Astrocyte (in vitro differentiated cells and primary cell): ENCODE data around the gene C4orf51. TPM values are rescaled to one million over a fixed set of nuclear protein-coding genes. Genes with fewer than 3 reads are reported as not detected.
A peak's percentile ranks its signal among the peaks of the same experiment; 100 is the strongest.

ENCODE experiments used
- DNase-seq: peaks from one replicate; pipeline ENCODE4 v3.0.0-alpha.2; 2010; ENCODE audit warnings: low read depth
- FAIRE-seq: peaks from 2 replicates; lab custom pipeline; 2011; peaks lifted over from hg19 to GRCh38; lab: Jason Lieb, UNC
- H2AFZ ChIP-seq: 2 replicates; pipeline ENCODE4 v1.6.0; 2012; ENCODE audit warnings: low read depth, low read length, inconsistent platforms
- H3K27ac ChIP-seq: 2 replicates; pipeline ENCODE4 v1.5.1; 2011; ENCODE audit warnings: low read depth, low read length, inconsistent platforms
- H3K27me3 ChIP-seq: 2 replicates; pipeline ENCODE4 v1.6.0; 2011; ENCODE audit warnings: low read length, inconsistent platforms; ENCODE audit not compliant: insufficient read depth
- H3K36me3 ChIP-seq: 2 replicates; pipeline ENCODE4 v1.5.1; 2011; ENCODE audit warnings: low read length, inconsistent platforms; ENCODE audit not compliant: insufficient read depth
- H3K4me1 ChIP-seq: 2 replicates; pipeline ENCODE4 v1.5.1; 2011; ENCODE audit warnings: low read length, inconsistent platforms; ENCODE audit not compliant: insufficient read depth
- H3K4me2 ChIP-seq: 2 replicates; pipeline ENCODE4 v1.6.0; 2012; ENCODE audit warnings: low read length, inconsistent platforms
- H3K4me3 ChIP-seq: 2 replicates; pipeline ENCODE4 v1.5.1; 2011; ENCODE audit warnings: low read depth, mild to moderate bottlenecking, low read length, inconsistent platforms; ENCODE audit not compliant: insufficient read depth
- H3K79me2 ChIP-seq: 2 replicates; pipeline ENCODE4 v1.6.0; 2012; ENCODE audit warnings: mild to moderate bottlenecking, low read length, inconsistent platforms; ENCODE audit not compliant: insufficient read depth
- H3K9ac ChIP-seq: 2 replicates; pipeline ENCODE4 v1.6.0; 2012; ENCODE audit warnings: mild to moderate bottlenecking, low read length, inconsistent platforms
- H3K9me3 ChIP-seq: 2 replicates; pipeline ENCODE4 v1.5.1; 2012; ENCODE audit warnings: low read depth, mild to moderate bottlenecking, low read length, inconsistent platforms; ENCODE audit not compliant: insufficient read depth
- H4K20me1 ChIP-seq: 2 replicates; pipeline ENCODE4 v1.6.0; 2012; ENCODE audit warnings: low read length, inconsistent platforms; ENCODE audit not compliant: insufficient read depth
- H3K27ac Mint-ChIP-seq: one replicate; pipeline ENCODE4 v1.8.0; 2021; ENCODE audit warnings: mild to moderate bottlenecking, mixed read lengths; ENCODE audit not compliant: unreplicated experiment
- H3K27me3 Mint-ChIP-seq: one replicate; pipeline ENCODE4 v1.8.0; 2021; ENCODE audit warnings: low read depth, mixed read lengths; ENCODE audit not compliant: unreplicated experiment
- H3K36me3 Mint-ChIP-seq: one replicate; pipeline ENCODE4 v1.8.0; 2021; ENCODE audit warnings: low read depth, mixed read lengths; ENCODE audit not compliant: unreplicated experiment
- H3K4me1 Mint-ChIP-seq: one replicate; pipeline ENCODE4 v1.8.0; 2021; ENCODE audit warnings: low read depth, mixed read lengths; ENCODE audit not compliant: unreplicated experiment
- H3K4me3 Mint-ChIP-seq: one replicate; pipeline ENCODE4 v1.8.0; 2021; ENCODE audit warnings: mild to moderate bottlenecking, moderate library complexity, mixed read lengths; ENCODE audit not compliant: unreplicated experiment
- H3K9me3 Mint-ChIP-seq: one replicate; pipeline ENCODE4 v1.8.0; 2021; ENCODE audit warnings: mild to moderate bottlenecking, mixed read lengths; ENCODE audit not compliant: unreplicated experiment
- EZH2 ChIP-seq: IDR thresholded peaks from 2 replicates; pipeline ENCODE4 v1.6.1; 2012; ENCODE audit warnings: mild to moderate bottlenecking, low read length, inconsistent platforms; ENCODE audit not compliant: insufficient read depth
- total RNA-seq: library from RNA; stranded (reverse); gene quantifications from 2 replicates; pipeline ENCODE4 v1.2.1, GENCODE V29; 2021
- TF ChIP-seq, protein P1 (sequence below): IDR thresholded peaks from 2 replicates; pipeline ENCODE4 v1.5.1; 2011; ENCODE audit warnings: low read depth, mild to moderate bottlenecking, inconsistent platforms, low read length, moderate library complexity; ENCODE audit not compliant: insufficient read depth

Gene C4orf51
- total RNA-seq, 1 donor from 2014 or later: not detected

DNA sequence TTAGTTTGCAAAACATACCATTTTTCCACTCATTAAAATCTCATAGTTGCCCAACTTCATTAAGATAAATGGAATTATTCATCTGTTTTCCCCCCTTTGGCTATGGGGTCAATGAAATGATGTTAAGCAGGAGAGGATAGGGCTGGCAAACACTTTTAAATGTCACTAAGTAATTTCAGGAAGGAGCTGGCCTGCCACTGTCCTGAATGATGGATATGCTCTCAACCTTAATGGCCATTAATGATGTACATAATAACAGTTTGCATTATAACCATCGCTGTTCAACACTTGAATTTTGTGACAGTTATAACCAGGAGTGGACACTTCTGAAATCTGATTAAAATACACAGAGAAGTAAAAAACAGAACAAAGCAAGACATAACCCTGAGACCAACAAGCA, 77.2 kb downstream of the C4orf51 start:
- Histone ChIP-seq H3K9ac (no peak overlapping the region), H3K27me3 (no peaks in the 10 kb centered on the region), H3K4me1 (no peaks in the 10 kb centered on the region), H3K9me3 (no peaks in the 10 kb centered on the region), H2AFZ (no peak overlapping the region), H3K27ac (no peak overlapping the region), H3K4me3 (no peak overlapping the region), H4K20me1 (peaks cover 4% of the 10 kb centered on the region), H3K4me2 (no peak overlapping the region), H3K36me3 (peaks cover 19% of the 10 kb centered on the region), H3K79me2 (no peaks in the 10 kb centered on the region)
- FAIRE-seq (no peak), DNase-seq (no peak)
- H3K4me3 Mint-ChIP-seq: no peak overlapping the region
- H3K4me1 Mint-ChIP-seq: peaks cover 11% of the 10 kb centered on the region
- no peaks in the 10 kb centered on the region for H3K27me3 Mint-ChIP-seq
- no peak for TF ChIP-seq EZH2
- TF ChIP-seq, protein P1, sequence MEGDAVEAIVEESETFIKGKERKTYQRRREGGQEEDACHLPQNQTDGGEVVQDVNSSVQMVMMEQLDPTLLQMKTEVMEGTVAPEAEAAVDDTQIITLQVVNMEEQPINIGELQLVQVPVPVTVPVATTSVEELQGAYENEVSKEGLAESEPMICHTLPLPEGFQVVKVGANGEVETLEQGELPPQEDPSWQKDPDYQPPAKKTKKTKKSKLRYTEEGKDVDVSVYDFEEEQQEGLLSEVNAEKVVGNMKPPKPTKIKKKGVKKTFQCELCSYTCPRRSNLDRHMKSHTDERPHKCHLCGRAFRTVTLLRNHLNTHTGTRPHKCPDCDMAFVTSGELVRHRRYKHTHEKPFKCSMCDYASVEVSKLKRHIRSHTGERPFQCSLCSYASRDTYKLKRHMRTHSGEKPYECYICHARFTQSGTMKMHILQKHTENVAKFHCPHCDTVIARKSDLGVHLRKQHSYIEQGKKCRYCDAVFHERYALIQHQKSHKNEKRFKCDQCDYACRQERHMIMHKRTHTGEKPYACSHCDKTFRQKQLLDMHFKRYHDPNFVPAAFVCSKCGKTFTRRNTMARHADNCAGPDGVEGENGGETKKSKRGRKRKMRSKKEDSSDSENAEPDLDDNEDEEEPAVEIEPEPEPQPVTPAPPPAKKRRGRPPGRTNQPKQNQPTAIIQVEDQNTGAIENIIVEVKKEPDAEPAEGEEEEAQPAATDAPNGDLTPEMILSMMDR: no peak
- peaks cover 1% of the 10 kb centered on the region for H3K9me3 Mint-ChIP-seq
- H3K27ac Mint-ChIP-seq: no peak overlapping the region
- peaks cover 28% of the 10 kb centered on the region for H3K36me3 Mint-ChIP-seq

DNA sequence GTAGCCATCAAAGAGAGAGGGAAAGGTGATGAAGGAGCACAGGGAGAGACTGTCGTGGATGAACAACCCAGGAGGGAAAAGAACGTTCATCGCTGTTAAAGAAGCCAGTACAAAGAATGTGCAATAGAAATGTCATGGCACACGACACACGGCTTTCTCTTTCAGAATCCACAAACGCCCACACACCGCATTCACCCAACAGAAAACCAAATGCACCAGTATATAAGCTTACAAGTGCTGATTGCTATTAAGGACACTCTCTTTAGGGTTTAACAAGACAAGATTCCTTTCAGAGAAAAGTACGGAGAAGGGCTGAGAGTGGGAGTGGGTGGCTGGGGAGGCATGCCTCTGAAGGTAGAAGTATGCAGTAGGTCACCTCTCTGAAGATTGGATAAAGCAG, 80.2 kb downstream of the C4orf51 start:
- no peak overlapping the region for H3K27ac ChIP-seq
- FAIRE-seq (no peak), DNase-seq (no peak)
- H3K4me3 ChIP-seq: no peak overlapping the region
- no peak overlapping the region for H3K4me3 Mint-ChIP-seq
- no peak overlapping the region for H3K4me2 ChIP-seq
- H3K4me1 Mint-ChIP-seq: peaks cover 11% of the 10 kb centered on the region
- H4K20me1 ChIP-seq: peaks cover 4% of the 10 kb centered on the region
- H3K9ac ChIP-seq: no peak overlapping the region
- H3K36me3 Mint-ChIP-seq: peaks cover 47% of the 10 kb centered on the region
- no peaks in the 10 kb centered on the region for H3K79me2 ChIP-seq
- H3K27me3 ChIP-seq: no peaks in the 10 kb centered on the region
- H3K36me3 ChIP-seq: peaks cover 31% of the 10 kb centered on the region
- H3K9me3 ChIP-seq: no peaks in the 10 kb centered on the region
- H2AFZ ChIP-seq: no peak overlapping the region
- H3K27ac Mint-ChIP-seq: peak overlapping the region; percentile 56
- TF ChIP-seq, protein P1: no peak
- no peak for TF ChIP-seq EZH2
- H3K27me3 Mint-ChIP-seq: no peaks in the 10 kb centered on the region
- H3K9me3 Mint-ChIP-seq: peaks cover 1% of the 10 kb centered on the region
- no peaks in the 10 kb centered on the region for H3K4me1 ChIP-seq

DNA sequence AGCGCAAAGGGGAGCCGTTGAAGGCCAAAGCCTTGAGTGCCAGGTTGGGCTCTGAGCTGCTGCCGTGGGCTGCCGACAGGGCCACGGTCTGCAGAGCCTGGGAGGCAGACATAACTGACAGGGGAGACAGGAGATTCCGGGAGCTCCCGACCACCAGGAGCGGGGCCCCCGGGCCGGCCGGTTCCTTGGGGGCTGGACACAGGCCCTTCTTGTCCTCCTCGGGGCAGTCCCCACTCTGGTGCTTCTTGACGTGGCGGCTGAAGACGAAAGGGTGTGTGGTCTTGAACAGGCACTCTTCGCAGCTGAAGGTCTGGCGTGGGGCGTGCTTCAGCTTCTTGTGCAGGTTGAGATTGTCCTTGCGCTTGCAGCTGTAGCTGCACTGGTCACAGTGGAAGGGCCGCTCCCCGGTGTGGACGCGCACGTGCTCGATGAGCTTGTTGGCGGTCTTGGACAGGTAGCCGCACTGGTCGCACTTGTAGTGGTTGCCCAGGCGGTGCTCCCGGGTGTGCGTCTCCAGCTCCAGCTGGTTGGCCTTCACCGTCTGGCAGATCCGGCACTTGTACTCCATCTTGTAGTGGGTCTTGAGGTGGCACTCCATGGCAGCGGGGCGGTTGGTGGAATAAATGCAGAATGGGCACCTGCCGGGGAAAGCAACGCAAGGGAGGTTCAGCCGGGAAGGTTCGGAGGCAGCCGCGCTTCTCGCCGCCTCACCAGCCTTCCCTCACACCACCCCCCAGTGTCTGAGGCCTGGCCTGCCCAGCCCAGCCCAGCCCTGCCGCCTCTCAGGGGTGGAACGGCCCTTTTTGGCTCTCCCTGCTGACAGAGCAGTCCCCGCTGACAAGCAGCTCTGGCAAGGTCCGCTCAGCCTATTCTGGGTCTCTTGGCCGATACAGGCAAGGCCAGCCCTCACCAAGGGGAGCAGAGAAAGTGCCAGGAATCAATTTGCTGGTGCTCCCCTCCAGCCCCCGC, 81.3 kb downstream of the C4orf51 start:
- H3K4me1 Mint-ChIP-seq: peaks cover 3% of the 10 kb centered on the region

More for the DNA sequence above, 81.3 kb downstream of the C4orf51 start:
- no peak for DNase-seq
- Mint-ChIP-seq H3K27ac (no peak overlapping the region), H3K4me3 (no peak overlapping the region), H3K27me3 (no peaks in the 10 kb centered on the region), H3K36me3 (peaks cover 48% of the 10 kb centered on the region), H3K9me3 (peaks cover 1% of the 10 kb centered on the region)
- no peak overlapping the region for H3K9ac ChIP-seq
- H3K4me1 ChIP-seq: peaks cover 5% of the 10 kb centered on the region
- no peak overlapping the region for H2AFZ ChIP-seq
- no peaks in the 10 kb centered on the region for H3K79me2 ChIP-seq
- H3K4me2 ChIP-seq: no peak overlapping the region
- TF ChIP-seq, protein P1: no peak
- TF ChIP-seq EZH2: no peak
- peaks cover 33% of the 10 kb centered on the region for H3K36me3 ChIP-seq
- H3K4me3 ChIP-seq: no peak overlapping the region
- FAIRE-seq: no peak
- H4K20me1 ChIP-seq: peaks cover 4% of the 10 kb centered on the region
- no peak overlapping the region for H3K27ac ChIP-seq
- no peaks in the 10 kb centered on the region for H3K27me3 ChIP-seq
- H3K9me3 ChIP-seq: no peaks in the 10 kb centered on the region
